ENCODE measurements around the gene TFAM. TPM values are rescaled to one million over a fixed set of nuclear protein-coding genes. Genes with fewer than 3 reads are reported as not detected.

Gene TFAM
- total and polyA plus RNA-seq, 2 of the 8 experiments (the other 6 are each of a cell fraction or from before 2014, with no cell fraction given), result 29.3 to 97.3 TPM

GRCh38 chr10:58431903-58432302, 46.7 kb downstream of the TFAM start:
- no peak overlapping the region for H2BK15ac ChIP-seq (ENCODE audit: low read length)
- CTCF ChIA-PET (ENCODE audit: partially characterized antibody), result interaction anchor here (0.7 to 3.0 kb wide), 4 partner anchors 18 to 97 kb away, joined by 3 to 15 read pairs (median 4); no protein-coding TSS in a partner anchor
- H3K79me1 ChIP-seq (ENCODE audit: low read depth, low read length), result no peaks in the 10 kb centered on the region
- H2AFZ ChIP-seq (ENCODE audit: low read length), result no peak overlapping the region
- no peaks in the 10 kb centered on the region for H3K9me3 ChIP-seq (ENCODE audit: insufficient read depth in 2 of 2, low read depth in 1 of 2, low read length in 1 of 2)
- H2AK5ac ChIP-seq (ENCODE audit: low read depth, low read length), result no peak overlapping the region
- no peak overlapping the region for H3K4ac ChIP-seq (replicated peaks; ENCODE audit: insufficient read length, low read depth, low read length)
- no peaks in the 10 kb centered on the region for H4K20me1 ChIP-seq (replicated peaks in 1 of 2; ENCODE audit: control insufficient read depth in 1 of 2, insufficient read depth in 2 of 2, low read length in 2 of 2)
- H3K27me3 ChIP-seq (replicated peaks in 1 of 4; ENCODE audit: control insufficient read depth in 3 of 4, extremely low read depth in 1 of 4, insufficient read depth in 3 of 4, low read length in 3 of 4), result no peaks in the 10 kb centered on the region
- H4K8ac ChIP-seq (ENCODE audit: extremely low read depth, insufficient read depth, low read length), result no peak overlapping the region
- no peak overlapping the region for H3K27ac ChIP-seq (ENCODE audit: low read depth, low read length)
- TF ChIP-seq CHD1 (IDR thresholded peaks at IDR 0.05; ENCODE audit: low read depth, low read length) (no peak), SP2 (IDR thresholded peaks at IDR 0.05; ENCODE audit: low read length) (no peak)
- no peaks in the 10 kb centered on the region for H3K79me2 ChIP-seq (ENCODE audit: control insufficient read depth in 1 of 2, insufficient read depth in 2 of 2, low read length in 2 of 2)
- no peak overlapping the region for H3K9ac ChIP-seq (replicated peaks in 1 of 4; ENCODE audit: extremely low read depth in 1 of 4, low read depth in 3 of 4, low read length in 3 of 4)
- 88% methylated on average over 2 of the region's 2 CpGs; no CpG with 5 or more reads in 1 of the 2 experiments for WGBS, 2 experiments (ENCODE audit: extremely low coverage in 1 of 2, insufficient coverage in 1 of 2, insufficient read length in 1 of 2, insufficient replicate concordance in 2 of 2, low coverage in 1 of 2, low lambda C conversion rate in 2 of 2, missing lambda C conversion rate in 1 of 2)
- no peak overlapping the region for H3K14ac ChIP-seq (ENCODE audit: insufficient read length)
- no peak for DNase-seq (ENCODE audit: low read depth in 1 of 2, low spot score in 2 of 2)
- no peak overlapping the region for H4K91ac ChIP-seq (replicated peaks; ENCODE audit: insufficient read length, low read length)
- no peak for FAIRE-seq
- H3K23ac ChIP-seq (ENCODE audit: insufficient read length), result no peak overlapping the region
- H2BK5ac ChIP-seq (ENCODE audit: low read depth, low read length), result no peak overlapping the region
- H3K56ac ChIP-seq (replicated peaks; ENCODE audit: insufficient read length, low read depth, low read length), result no peak overlapping the region
- H4K5ac ChIP-seq (ENCODE audit: insufficient read length, low read depth, low read length), result no peak overlapping the region
- H2BK12ac ChIP-seq (ENCODE audit: low read depth, low read length), result no peak overlapping the region
- no peak overlapping the region for H2BK120ac ChIP-seq (replicated peaks; ENCODE audit: low read depth, low read length)
- POLR2A ChIA-PET (ENCODE audit: partially characterized antibody), result no interaction called here
- no peak overlapping the region for H3K4me3 ChIP-seq (ENCODE audit: extremely low read depth in 1 of 4, insufficient read depth in 2 of 4, low read depth in 3 of 4, low read length in 4 of 4)
- no peak overlapping the region for H3K4me2 ChIP-seq (ENCODE audit: insufficient read depth in 1 of 2, low read depth in 2 of 2, low read length in 2 of 2)
- H3K23me2 ChIP-seq (ENCODE audit: low read depth, low read length), result no peaks in the 10 kb centered on the region
- no peak overlapping the region for H3K18ac ChIP-seq (ENCODE audit: extremely low read depth, low read length)
- H2BK20ac ChIP-seq (ENCODE audit: low read length), result no peak overlapping the region
- peaks cover 0 to 2% (median 0%) of the 10 kb centered on the region in 4 experiments; a peak in 2 of 7 replicates for H3K4me1 ChIP-seq (replicated peaks in 1 of 4; ENCODE audit: control insufficient read depth in 3 of 4, insufficient read depth in 4 of 4, low read length in 3 of 4)
- no peaks in the 10 kb centered on the region for H3K36me3 ChIP-seq (ENCODE audit: control insufficient read depth in 2 of 4, insufficient read depth in 4 of 4, low read length in 3 of 4)

Data from H1 (cell line).